Fibroblast of pulmonary artery (primary cell): ENCODE measurements around the gene TSHZ2.

ENCODE experiments used
- DNase-seq: peaks from one replicate; pipeline ENCODE4 v3.0.0-alpha.2; 2010; ENCODE audit warnings: low read depth
- H3K4me3 ChIP-seq: replicated peaks from 2 replicates; pipeline ENCODE4 v1.5.1; 2011; ENCODE audit warnings: low read depth, mild to moderate bottlenecking, control low read depth, low read length, moderate library complexity
- CTCF ChIP-seq: IDR thresholded peaks from 2 replicates; pipeline ENCODE4 v1.5.1; 2011; ENCODE audit warnings: mild to moderate bottlenecking, control low read depth, low read length, inconsistent platforms; ENCODE audit errors: missing control alignments

The TSHZ2 gene

DNA sequence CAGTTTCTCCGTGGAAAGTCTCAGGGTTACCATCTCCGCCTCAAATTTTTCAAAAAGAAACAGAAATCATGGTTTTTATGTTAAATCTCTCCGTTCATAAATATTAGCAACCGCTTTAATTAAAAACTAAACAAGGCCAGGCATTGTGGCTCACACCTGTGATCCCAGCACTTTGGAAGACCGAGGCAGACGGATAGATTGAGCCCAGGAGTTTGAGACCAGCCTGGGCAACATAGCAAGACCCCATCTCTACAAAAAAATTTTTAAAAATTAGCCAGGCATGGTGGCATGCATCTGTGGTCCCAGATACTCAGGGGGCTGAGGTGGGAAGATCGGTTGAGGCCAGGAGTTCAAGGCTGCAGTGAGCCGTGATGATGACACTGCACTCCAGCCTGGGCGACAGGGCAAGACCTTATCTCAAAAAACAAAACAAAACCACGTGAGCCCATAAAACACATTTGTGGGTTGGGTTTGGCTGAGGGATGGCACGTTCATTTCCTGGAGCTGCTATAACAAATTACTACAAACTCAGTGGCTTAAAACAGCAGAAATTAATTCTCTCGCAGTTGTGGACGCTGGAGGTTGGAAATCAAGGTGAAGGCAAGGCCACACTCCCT, 398.3 kb downstream of the TSHZ2 start:
- TF ChIP-seq CTCF: no peak
- H3K4me3 ChIP-seq: no peak overlapping the region
- DNase-seq: no peak

- TF ChIP-seq CTCF: no peak
- DNase-seq: no peak
Observed at GRCh38 chr20:53371216-53371615, 399.1 kb downstream of the TSHZ2 start.

DNA sequence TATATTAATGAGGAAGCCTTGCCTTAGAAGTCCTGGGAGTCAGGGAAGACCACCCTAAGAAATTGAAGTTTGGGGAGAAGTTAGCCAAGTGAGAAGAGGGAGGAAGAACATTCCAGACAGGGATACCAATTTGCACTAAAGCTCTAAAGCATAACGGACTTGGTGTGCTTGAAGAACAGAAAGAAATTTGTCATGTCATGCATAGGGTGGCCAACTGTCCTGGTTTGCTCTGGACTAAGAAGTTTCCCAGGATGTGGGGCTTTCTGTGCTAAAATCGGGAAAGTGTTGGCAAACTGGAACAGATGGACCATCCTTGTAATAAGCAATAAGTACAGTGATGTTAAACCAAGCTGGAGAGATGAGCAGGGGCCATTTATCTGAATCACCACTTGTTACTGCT, 403.9 kb downstream of the TSHZ2 start:
- TF ChIP-seq CTCF: no peak
- no peak for DNase-seq
- H3K4me3 ChIP-seq: no peak overlapping the region

More at GRCh38 chr20:53371216-53371615, 399.1 kb downstream of the TSHZ2 start:
- no peak overlapping the region for H3K4me3 ChIP-seq

DNA sequence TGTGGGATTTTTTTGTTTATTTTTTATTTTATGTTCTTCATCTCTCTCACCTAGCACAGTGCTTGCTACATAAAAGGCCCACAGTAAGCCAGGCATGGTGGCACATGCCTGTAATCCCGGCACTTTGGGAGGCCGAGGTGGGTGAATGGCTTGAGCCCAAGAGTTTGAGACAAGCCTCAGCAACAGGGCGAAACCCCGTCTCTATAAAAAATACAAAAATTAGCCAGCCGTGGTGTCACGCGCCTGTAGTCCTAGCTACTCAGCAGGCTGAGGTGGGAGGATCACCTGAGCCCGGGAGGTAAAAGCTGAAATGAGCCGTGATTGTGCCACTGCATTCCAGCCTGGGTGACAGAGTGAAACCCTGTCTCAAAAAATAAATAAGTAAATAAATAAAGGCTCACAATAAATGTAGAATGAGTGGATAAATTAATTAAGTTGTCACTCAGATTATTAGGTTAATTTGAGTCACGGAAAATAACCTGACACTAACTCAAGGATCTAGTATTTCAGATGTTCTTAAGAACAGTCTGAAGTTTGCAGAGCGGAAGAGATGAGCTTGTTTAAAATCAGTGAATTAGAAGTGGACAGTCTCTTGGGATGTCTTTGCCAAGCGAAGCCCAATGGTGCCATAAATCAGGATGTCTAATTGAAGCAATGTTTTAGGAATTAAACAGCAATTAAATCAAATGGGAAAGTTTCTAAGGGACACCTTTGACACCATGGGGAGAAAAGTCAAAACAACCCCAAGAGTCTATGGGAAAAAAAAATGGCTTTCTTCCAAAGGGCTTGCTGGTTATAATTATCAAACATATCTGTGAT, 407.1 kb downstream of the TSHZ2 start:
- no peak overlapping the region for H3K4me3 ChIP-seq
- no peak for TF ChIP-seq CTCF
- DNase-seq: no peak

DNA sequence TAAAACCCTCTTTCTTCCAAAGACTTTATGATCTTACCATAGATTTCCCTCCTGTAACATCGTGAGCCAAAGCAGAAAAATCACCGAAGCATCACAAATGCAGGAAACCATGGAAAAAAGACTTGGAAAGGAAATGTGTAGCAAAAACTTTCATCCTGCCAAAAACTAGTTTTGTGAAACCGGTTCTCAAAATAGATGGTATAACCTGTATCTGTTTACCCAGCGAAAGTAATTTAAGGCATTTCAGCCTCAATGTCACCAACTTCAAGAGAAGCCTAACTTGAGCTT, 407.6 kb downstream of the TSHZ2 start:
- no peak overlapping the region for H3K4me3 ChIP-seq
- DNase-seq: no peak
- TF ChIP-seq CTCF: no peak

- H3K4me3 ChIP-seq: no peak overlapping the region
- no peak for TF ChIP-seq CTCF
- DNase-seq: no peak
Observed at GRCh38 chr20:53381568-53382262, 409.6 kb downstream of the TSHZ2 start.
